GM23248 (cell line): ENCODE measurements around the gene FLCN.

Experiments
- EZH2 ChIP-seq: fragments of 200-600 bp; sonication (generic); IDR thresholded peaks from 2 replicates; pipeline ENCODE4 v1.6.1; 2018; ENCODE audit warnings: antibody characterized with exemption, mild to moderate bottlenecking; ENCODE audit not compliant: insufficient read depth, poor library complexity, severe bottlenecking
- EZH2phosphoT487 ChIP-seq: fragments of 200-600 bp; sonication (generic); IDR thresholded peaks from 2 replicates; pipeline ENCODE4 v1.6.1; 2018; ENCODE audit warnings: antibody characterized with exemption, moderate library complexity, mild to moderate bottlenecking, low read depth; ENCODE audit not compliant: insufficient read depth

DNA sequence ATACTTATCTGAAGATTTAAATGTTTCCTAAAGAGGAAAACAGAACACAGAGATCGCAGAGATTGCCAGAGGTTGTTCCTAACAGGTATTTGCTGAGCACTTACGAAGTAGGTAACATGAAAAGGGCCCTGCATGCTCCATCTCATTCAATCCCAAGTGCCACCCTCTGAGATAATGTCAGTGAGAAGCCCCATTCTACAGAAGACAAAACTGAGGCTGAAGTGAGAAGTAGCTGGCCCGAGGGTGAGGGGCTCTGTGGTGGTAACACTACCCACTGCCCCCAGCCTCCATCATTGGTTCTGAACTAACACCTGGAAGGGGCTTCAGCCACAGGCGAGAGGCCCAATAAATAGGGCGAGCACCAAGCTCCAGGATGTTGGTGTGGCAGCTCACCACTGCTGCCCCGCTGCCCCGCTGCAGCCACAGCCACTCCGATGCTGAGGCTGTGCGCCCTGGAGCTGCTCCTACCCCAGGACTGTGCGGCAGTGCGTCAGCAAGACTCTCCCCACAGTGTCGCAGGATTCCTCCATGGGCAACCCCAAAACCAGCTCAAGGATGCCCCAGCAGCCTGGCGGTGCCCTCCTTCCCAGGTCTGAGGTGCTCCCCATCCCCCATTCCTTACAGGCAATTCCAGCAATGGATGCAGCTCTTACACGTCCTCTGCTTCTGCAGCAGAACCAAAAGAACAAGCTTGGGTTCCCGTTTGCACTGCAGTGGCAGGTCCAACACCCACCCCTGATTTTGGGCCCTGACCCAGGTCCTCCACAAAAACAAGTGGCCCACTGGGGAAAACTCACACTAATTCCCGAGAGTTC is 10.3 kb downstream of the FLCN start:
- no peak for TF ChIP-seq EZH2phosphoT487
- TF ChIP-seq EZH2 = no peak
